ENCODE results near the gene SPIN1. TPM values are rescaled to one million over a fixed set of nuclear protein-coding genes. Genes with fewer than 3 reads are reported as not detected.
A peak's percentile ranks its signal among the peaks of the same experiment; 100 is the strongest.

Gene SPIN1
- total RNA-seq, 1 donor from 2014 or later = 103 TPM

- H3K4me3 Mint-ChIP-seq (ENCODE audit: unreplicated experiment) = no peak overlapping the region
- no peaks in the 10 kb centered on the region for H3K9me3 Mint-ChIP-seq (ENCODE audit: low read depth)
- peaks cover 9% of the 10 kb centered on the region for H3K4me1 Mint-ChIP-seq (ENCODE audit: low read depth)
- H3K27ac Mint-ChIP-seq (ENCODE audit: unreplicated experiment) = no peak overlapping the region
- TF ChIP-seq, protein P1, sequence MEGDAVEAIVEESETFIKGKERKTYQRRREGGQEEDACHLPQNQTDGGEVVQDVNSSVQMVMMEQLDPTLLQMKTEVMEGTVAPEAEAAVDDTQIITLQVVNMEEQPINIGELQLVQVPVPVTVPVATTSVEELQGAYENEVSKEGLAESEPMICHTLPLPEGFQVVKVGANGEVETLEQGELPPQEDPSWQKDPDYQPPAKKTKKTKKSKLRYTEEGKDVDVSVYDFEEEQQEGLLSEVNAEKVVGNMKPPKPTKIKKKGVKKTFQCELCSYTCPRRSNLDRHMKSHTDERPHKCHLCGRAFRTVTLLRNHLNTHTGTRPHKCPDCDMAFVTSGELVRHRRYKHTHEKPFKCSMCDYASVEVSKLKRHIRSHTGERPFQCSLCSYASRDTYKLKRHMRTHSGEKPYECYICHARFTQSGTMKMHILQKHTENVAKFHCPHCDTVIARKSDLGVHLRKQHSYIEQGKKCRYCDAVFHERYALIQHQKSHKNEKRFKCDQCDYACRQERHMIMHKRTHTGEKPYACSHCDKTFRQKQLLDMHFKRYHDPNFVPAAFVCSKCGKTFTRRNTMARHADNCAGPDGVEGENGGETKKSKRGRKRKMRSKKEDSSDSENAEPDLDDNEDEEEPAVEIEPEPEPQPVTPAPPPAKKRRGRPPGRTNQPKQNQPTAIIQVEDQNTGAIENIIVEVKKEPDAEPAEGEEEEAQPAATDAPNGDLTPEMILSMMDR (IDR thresholded peaks at IDR 0.05) = no peak
- DNase-seq (ENCODE audit: low spot score) = peak; percentile 47
- no peaks in the 10 kb centered on the region for H3K36me3 Mint-ChIP-seq (ENCODE audit: low read depth)
- no peaks in the 10 kb centered on the region for H3K27me3 Mint-ChIP-seq (ENCODE audit: low read depth)
Measured at GRCh38 chr9:88522360-88522759, 134.1 kb downstream of the SPIN1 start.

DNA sequence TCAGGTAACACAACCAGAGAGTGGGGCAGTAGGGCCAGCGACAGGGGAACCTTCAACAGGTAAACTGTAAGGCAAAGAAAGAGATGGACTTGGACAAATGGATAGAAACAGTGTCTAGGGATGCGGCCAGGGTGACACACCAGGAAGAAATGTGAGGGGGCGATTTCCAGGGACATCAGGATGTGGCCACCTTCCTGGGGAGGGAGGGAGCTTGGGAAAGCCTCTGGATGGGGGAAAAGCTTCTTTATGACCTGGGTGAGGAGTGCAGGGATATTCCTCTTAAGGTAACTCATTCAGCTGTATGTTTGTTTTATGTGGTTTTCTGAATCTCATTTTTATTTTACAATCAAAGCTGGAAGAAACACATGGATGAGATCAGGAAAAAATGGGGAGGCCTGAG lies 134.8 kb downstream of the SPIN1 start:
- H3K4me3 Mint-ChIP-seq (ENCODE audit: unreplicated experiment) = no peak overlapping the region
- no peaks in the 10 kb centered on the region for H3K27me3 Mint-ChIP-seq (ENCODE audit: low read depth)
- peaks cover 9% of the 10 kb centered on the region for H3K4me1 Mint-ChIP-seq (ENCODE audit: low read depth)
- H3K9me3 Mint-ChIP-seq (ENCODE audit: low read depth) = no peaks in the 10 kb centered on the region
- no peaks in the 10 kb centered on the region for H3K36me3 Mint-ChIP-seq (ENCODE audit: low read depth)
- DNase-seq (ENCODE audit: low spot score) = peak; percentile 42
- H3K27ac Mint-ChIP-seq (ENCODE audit: unreplicated experiment) = peak overlapping the region; percentile 57
- TF ChIP-seq, protein P1 (IDR thresholded peaks at IDR 0.05) = no peak

DNA sequence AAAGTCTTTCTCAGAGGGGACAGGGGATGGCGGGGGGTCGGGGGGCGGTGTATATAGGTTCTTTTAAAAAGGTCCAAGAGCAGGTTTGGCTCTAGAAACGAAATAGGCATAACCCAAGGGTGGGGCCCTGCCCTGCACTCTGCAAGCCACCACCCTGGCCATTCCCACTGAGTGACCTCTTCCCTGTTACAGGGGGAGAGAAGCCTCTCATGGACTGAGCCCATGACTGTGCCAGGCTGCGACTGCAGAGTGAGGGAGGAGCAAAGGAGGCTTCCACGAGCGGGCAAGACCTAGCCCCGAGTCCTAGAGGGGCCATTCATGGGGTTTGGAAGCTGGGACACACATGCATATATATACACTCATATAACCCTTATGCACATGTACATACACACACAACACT lies 136.7 kb downstream of the SPIN1 start:
- no peaks in the 10 kb centered on the region for H3K27me3 Mint-ChIP-seq (ENCODE audit: low read depth)
- no peak overlapping the region for H3K27ac Mint-ChIP-seq (ENCODE audit: unreplicated experiment)
- peak; percentile 57 for DNase-seq (ENCODE audit: low spot score)
- no peaks in the 10 kb centered on the region for H3K9me3 Mint-ChIP-seq (ENCODE audit: low read depth)
- no peak overlapping the region for H3K4me3 Mint-ChIP-seq (ENCODE audit: unreplicated experiment)
- H3K36me3 Mint-ChIP-seq (ENCODE audit: low read depth) = no peaks in the 10 kb centered on the region
- H3K4me1 Mint-ChIP-seq (ENCODE audit: low read depth) = peaks cover 20% of the 10 kb centered on the region
- TF ChIP-seq, protein P1 (IDR thresholded peaks at IDR 0.05) = no peak

DNA sequence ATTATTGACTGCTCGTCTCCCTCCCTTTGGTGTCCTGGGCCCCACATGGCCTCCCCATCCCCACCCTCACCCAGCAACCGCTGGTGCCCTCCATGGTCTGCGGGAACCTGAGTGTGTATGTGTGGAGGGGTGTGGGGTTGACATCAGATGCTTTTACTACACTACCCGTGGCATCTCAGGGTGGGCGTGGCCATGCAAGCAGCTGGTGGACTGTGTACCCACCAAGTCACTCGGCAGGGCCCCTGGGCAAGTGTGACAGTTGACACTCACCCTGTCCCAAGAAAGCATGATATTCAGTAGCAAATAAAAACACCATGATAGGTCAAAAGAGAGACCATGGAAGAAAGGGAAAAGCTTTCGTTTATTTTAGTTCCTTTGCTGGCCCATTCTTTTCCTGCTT lies 139.4 kb downstream of the SPIN1 start:
- Mint-ChIP-seq H3K27me3 (ENCODE audit: low read depth) (no peaks in the 10 kb centered on the region), H3K9me3 (ENCODE audit: low read depth) (no peaks in the 10 kb centered on the region), H3K27ac (ENCODE audit: unreplicated experiment) (no peak overlapping the region), H3K4me1 (ENCODE audit: low read depth) (peaks cover 43% of the 10 kb centered on the region), H3K4me3 (ENCODE audit: unreplicated experiment) (no peak overlapping the region), H3K36me3 (ENCODE audit: low read depth) (no peaks in the 10 kb centered on the region)
- DNase-seq (ENCODE audit: low spot score) = no peak
- TF ChIP-seq, protein P1 (IDR thresholded peaks at IDR 0.05) = no peak

Other genes with a start within 250 kb of the SPIN1 start
- gene SPATA31C2, start 250.0 kb upstream of the SPIN1 start, total RNA-seq = not detected in 3 replicates
- gene NXNL2, start 146.7 kb downstream of the SPIN1 start, total RNA-seq = 0.36 to 0.70 TPM (median 0.50 TPM) in 3 replicates

Data from chondrocyte (in vitro differentiated cells).